RCC 7860 (cell line): Measurements from ENCODE around the gene CDK5.

Experiments used
- DNase-seq: peaks from one replicate; pipeline ENCODE4 v3.0.0-alpha.2; 2015; ENCODE audit warnings: low spot score
- FAIRE-seq: peaks from 2 replicates; lab custom pipeline; 2012; peaks lifted over from hg19 to GRCh38; lab: Jason Lieb, UNC

The CDK5 gene

GRCh38 chr7:151074817-151075661, 17.3 kb upstream of the CDK5 start:
- DNase-seq (no peak), FAIRE-seq (no peak)

GRCh38 chr7:151073990-151074389, 16.3 kb upstream of the CDK5 start:
- FAIRE-seq (no peak), DNase-seq (no peak)

DNA sequence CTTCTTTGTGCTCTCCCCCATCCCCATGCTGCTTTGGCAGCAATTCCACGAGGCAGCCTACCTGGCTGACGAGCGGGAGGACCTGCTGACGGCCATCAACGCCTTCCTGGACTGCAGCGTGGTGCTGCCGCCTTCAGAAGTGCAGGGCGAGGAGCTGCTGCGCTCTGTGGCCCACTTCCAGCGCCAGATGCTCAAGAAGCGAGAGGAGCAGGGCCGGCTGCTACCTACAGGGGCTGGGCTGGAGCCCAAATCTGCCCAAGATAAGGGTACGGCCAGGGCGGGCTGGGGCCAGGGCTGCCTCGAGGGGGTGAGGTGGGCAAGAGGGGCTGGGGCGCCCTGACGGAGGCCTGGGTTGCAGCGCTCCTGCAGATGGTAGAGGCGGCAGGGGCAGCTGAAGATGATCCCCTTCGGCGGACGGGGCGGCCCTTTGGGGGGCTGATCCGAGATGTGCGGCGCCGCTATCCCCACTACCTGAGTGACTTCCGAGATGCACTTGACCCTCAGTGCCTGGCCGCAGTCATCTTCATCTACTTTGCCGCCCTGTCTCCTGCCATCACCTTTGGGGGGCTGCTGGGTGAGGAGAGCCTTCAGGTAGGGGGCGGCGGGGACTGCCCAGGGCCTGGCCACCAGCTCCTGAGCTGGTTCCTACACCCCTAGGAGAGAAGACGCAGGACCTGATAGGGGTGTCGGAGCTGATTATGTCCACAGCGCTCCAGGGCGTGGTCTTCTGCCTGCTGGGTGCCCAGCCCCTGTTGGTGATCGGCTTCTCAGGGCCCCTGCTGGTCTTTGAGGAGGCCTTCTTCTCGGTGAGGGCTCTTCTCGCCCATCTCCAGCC, 13.6 kb upstream of the CDK5 start:
- FAIRE-seq, result no peak

DNA sequence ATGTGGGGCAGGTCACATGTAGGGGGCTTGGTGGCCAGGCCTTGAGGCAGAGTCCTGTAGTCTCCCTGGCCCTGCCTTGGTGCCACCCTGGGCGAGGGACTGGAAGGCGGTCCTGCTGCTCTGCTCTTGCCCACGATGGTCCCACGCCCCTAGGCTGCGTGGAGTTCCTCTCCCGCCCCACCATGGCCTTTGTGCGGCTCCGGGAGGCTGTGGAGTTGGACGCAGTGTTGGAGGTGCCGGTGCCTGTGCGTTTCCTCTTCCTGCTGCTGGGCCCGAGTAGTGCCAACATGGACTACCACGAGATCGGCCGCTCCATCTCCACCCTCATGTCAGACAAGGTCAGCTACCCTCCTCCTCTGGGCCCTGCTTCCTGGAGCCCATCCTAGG, 12.9 kb upstream of the CDK5 start:
- FAIRE-seq (no peak), DNase-seq (no peak)

More for the DNA sequence above, 13.6 kb upstream of the CDK5 start:
- DNase-seq, result no peak

GRCh38 chr7:151069841-151070573, 12.3 kb upstream of the CDK5 start:
- no peak for FAIRE-seq
- DNase-seq, result no peak

DNA sequence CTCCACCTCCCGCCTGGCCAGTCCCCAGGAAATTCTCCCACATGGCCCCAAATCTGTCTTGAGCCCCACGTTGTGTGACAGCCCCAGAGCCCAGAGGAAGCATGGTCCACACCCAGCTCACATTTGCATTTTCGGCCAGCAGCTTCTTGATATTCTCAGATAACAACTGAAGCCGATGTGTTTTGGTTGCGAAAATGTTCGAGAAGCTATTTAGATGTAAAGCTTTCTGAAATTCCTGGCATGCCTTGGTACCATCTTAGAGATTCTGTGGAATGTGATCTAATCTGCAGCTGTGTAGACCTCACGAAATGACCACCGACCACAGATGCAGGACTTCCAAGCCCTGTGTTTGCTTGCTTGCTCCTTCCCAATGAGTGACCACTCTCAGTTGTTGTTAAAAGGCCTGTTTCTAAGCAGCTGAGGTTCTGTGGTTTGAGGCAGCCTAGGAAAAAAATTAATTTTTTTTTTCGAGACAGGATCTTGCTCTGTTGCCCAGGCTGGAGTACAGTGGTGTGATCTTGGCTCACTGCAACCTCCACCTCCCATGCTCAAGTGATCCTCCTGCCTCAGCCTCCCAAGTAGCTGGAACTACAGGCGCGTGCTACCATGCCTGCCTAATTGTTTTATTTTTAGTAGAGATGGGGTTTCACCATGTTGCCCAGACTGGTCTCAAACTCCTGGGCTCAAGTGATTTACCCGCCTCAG, 10.5 kb upstream of the CDK5 start:
- FAIRE-seq, result no peak
- DNase-seq, result no peak

GRCh38 chr7:151066273-151066974, 8.7 kb upstream of the CDK5 start:
- no peak for DNase-seq
- FAIRE-seq, result no peak

DNA sequence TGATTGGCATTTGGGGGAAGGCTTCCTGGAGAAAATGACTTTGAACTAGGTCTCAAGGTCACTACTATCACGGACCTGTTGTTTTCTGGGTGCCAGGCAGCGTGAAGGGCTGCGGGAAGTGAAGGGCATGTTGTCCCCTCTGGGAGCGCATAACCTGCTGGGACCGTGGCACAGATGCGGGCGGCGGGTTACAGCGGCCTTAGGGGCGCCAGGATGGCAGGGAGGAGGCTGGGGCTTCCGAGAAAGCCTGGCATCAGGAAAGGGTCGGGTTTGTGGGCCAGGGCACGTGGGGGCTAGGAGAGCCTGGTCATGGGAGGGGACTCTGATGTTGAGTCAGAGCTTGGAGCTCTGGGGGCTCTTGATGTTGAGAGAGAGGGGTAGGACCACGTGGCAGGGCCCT, 7.8 kb upstream of the CDK5 start:
- FAIRE-seq, result no peak
- DNase-seq, result no peak

DNA sequence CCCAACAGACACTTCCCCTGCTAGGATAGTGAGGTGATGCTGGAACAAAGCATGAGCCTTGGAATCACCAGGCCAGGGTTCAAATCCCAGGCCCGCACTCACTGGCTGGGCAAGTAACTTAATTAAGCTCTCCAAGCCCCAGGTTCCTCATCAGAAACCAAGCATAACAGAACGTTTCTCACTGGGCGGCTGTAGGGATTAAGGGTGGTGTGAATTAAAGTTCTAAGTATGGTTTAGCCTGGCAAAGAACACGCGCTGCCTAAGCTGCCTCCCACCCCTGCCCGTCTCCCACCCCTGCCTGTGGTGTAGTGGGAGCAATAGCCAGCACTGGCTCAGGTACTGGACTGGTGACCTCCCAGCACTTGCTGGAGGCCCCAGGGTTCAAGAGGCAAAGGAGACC, 7.3 kb upstream of the CDK5 start:
- no peak for FAIRE-seq

DNA sequence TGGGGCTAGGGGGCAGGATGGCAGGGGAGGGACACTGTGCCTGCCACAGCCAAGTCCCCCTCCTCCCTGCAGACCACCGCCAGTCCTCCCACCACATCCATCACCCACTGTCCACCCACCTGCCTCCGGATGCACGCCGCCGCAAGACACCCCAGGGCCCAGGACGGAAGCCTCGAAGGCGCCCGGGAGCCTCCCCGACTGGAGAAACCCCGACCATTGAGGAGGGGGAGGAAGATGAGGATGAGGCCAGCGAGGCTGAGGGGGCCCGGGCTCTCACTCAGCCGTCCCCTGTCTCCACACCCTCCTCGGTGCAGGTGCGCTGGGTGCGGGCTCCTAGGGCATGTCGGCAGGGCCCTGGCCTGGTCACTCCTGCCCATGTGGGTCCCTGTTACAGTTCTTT, 6.8 kb upstream of the CDK5 start:
- FAIRE-seq, result no peak
- no peak for DNase-seq

More for the DNA sequence above, 7.3 kb upstream of the CDK5 start:
- no peak for DNase-seq

DNA sequence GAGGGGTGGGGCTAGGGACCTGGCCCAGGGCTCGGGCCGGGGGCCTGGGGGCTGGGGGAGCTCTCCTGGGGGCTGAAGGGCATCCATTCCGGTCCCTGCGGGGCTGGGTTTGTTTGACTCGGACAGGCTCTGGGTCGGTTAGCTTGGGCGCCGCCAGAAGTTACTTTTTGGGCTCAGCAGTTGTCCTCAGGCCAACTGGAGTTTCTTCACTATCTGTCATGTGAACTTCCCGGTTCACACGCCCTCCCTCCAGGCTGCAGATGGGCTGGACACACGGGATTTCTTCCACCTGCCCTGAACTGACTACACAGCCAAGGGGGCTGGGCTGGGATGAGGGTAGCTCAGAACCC, 5.5 kb upstream of the CDK5 start:
- FAIRE-seq (no peak), DNase-seq (peak; percentile 44)

- DNase-seq (peak; percentile 96), FAIRE-seq (peak; percentile 64)
Observed at GRCh38 chr7:151062399-151063211, 4.9 kb upstream of the CDK5 start.

DNA sequence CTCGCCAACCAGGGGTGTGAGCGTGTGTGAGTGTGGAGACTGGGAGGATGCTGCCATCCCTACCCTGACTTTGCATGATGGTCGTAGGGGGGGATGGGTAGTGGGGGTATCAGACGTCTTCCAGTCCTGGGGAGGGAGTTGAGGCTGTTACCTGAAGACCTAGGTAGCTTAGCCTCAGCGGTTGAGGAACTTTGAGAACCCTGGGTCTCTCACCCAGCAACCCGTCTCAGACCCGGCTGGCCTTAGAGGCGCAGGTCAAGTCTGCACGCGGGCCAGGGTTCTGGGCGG, 4.4 kb upstream of the CDK5 start:
- FAIRE-seq, result no peak
- DNase-seq, result no peak

DNA sequence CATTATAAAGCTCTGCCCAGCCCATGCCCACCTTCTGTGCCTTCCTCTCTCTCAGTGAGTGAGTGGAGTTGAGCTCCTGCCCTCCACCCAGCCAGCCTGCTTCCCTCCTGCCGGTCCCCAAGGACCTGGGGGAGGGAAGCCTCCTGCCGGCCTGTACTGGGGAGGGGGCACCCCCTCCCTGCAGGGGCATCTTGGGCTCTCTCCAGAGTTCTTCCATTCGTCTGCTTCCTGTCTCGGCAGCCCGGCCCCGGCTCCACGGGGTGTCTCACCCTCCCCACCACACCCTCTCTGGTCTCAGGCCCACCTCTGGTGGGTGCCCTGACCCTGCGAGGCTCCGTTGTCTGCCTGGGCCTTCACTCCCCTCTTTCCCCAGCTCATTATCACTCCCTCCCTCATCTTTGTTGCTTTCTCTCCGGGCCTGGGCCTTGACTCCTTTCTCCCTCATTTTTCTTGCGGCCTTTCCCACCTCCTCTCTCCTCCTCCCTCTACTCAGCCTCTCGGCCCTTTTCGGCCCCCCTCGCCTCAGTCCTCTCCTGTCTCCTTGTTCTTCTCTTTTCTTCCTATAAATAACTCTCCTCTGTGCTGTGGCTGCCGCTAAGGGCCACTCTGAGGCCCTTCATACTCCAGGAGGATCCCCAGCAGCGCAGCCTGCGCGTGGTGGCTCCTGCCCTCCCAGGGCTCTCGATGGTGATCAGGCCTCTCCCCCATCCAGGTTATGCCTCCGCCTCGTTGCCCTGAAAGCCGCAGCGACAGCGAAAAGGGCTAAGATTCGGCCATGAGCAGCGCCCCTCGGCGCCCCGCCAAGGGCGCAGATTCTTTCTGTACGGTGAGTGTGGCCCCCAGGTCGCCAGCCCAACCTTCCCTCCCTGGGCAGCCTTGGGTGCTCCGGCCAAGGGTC, 3.8 kb upstream of the CDK5 start:
- FAIRE-seq, result no peak

GRCh38 chr7:151060416-151061212, 2.9 kb upstream of the CDK5 start:
- peak; percentile 64 for FAIRE-seq
- DNase-seq, result peak; percentile 91

More for the DNA sequence above, 3.8 kb upstream of the CDK5 start:
- no peak for DNase-seq

DNA sequence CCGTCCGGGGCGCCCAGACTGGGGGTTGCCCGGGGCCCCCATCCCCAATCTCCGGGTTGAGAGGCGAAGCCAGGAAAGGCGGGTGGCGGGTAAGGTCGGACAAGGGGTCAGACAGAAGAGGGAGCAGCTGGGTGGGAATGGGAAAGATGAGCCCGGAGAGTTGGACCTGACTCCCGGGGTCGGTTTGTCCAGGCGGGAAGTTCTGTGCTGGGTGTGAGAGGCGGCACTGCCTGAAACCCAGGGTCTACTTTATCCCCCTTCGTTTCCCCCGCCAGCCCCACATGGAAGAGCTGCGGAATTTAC, 2.4 kb upstream of the CDK5 start:
- DNase-seq (no peak), FAIRE-seq (no peak)

GRCh38 chr7:151059367-151060112, 1.8 kb upstream of the CDK5 start, which contains the start of gene SLC4A2:
SLC4A2 (plus strand) TSS chr7:151059589; CDS start chr7:151061988, 2,399 bp downstream.
- FAIRE-seq, result no peak
- DNase-seq, result peak; percentile 46
